Fibroblast of skin of left biceps (primary cell): ENCODE results near the gene GFY.

Experiments
- DNase-seq, 2 experiments: peaks; one replicate each; pipeline ENCODE4 v3.0.0-alpha.2; 2013; ENCODE audit warnings: low read depth in 2 of 2

The GFY gene

DNA sequence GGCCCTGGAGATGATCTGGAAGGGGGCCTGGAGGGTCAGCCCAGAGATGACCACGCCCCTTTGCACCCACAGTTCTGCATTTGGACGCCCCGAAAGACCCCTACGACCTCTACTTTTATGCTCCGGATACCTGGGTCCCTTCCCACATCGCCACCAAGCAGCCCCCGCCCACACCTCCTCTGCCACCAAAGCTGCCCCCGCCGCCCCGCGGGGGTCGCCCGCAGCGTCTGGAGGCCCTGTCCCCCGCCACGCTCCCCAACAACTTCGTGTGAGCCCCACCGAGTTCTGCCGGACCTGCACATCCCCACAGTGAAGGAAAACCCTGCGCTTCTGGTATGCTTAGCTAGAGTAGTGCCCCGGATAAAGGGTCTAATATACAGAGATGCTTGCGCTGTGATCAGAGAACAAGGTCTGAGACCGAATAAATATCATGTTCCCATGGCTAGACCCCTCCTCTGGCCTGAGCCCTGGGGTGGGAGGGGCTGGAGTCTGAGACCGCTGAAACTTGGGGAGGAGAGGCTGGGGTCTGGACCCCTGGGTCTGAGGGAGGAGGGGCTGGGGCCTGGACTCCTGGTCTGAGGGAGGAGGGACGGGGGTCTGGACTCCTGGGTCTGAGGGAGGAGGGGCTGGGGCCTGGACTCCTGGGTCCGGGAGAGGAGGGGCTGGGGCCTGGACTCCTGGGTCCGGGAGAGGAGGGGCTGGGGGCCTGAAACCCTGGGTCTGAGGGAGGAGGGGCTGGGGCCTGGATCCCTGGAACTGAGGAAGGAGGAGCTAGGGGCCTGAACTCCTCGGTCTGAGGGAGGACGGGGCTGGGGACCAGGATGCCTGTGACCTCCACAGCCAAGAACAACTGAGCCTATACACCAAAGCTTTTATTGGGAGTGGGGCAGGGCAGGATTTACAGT, 3.6 kb downstream of the GFY start:
- DNase-seq, result no peak

DNA sequence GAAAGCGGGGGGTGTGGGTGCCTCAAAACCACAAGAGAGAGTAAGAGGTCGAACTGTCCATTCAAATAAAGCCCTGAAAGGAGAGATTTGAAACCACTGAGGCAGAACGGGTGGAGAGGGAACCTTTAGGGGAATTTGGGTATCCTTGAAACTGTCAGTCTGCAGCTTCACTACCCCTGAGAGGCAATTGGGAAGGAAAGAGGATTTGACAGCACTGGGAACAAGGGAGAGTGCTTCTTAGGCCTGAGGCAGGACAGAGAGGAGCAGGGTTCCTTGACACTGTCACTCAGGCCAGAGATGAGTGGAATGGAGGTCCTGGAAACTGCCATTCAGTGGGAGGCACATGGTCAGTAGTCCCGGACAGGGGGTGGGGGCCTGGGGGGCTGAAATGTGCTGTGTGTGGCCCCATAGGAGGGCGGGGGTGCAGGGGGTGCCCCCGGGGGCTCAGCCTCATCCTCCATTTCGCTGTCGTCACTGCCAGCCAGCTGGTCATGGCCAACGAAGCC, 5.0 kb downstream of the GFY start:
- no peak for DNase-seq

DNA sequence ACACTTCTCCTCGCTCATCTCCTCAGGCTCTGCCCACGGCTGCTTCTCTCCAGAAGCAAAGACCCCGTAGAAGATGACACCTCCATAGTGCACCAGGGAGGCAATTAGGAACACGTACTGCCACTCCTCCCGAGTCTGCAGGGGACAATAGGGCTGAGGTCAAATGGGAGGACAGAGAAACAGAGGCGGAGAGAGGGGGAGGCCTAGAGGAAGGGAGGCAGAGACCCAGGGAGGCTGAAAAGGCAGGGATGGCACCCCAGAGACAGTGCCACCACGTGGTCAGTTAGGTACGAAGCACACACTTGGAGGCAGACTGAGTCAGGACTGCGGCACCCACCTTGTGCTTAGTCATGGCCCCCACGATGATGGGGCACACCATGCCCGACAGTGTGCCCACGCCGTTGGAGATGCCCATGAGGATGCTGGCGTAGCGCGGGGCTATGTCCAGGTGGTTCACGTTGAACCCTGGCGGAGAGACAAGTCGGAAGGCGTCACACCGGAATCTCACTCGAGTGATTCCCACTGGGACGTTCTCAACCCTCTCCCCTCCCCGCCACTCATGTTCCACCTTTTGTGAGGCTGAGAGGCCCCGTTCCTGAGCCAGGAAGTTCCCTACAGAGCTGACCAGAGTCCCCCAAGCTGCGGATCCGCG, 5.6 kb downstream of the GFY start:
- no peak for DNase-seq

DNA sequence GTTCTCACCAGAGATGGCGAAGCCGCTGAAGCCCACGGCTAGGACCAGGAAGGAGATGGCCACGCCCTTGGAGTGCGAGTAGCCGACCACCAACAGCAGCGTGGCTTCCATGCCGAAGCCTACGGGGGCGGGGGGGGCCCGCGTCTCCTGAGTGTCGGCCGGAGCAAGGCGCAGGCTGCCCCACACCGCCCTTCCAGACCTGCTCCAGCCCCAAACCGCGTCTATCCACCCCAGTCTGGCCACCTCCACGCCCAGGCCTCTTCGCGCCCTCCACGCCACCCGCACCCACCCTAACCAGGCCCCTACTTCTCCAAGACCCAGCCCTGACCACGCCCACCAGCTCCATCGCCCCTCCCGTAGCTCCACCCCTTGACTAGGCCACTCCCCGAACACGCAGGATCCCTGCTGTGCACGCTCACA, 6.2 kb downstream of the GFY start:
- no peak for DNase-seq

DNA sequence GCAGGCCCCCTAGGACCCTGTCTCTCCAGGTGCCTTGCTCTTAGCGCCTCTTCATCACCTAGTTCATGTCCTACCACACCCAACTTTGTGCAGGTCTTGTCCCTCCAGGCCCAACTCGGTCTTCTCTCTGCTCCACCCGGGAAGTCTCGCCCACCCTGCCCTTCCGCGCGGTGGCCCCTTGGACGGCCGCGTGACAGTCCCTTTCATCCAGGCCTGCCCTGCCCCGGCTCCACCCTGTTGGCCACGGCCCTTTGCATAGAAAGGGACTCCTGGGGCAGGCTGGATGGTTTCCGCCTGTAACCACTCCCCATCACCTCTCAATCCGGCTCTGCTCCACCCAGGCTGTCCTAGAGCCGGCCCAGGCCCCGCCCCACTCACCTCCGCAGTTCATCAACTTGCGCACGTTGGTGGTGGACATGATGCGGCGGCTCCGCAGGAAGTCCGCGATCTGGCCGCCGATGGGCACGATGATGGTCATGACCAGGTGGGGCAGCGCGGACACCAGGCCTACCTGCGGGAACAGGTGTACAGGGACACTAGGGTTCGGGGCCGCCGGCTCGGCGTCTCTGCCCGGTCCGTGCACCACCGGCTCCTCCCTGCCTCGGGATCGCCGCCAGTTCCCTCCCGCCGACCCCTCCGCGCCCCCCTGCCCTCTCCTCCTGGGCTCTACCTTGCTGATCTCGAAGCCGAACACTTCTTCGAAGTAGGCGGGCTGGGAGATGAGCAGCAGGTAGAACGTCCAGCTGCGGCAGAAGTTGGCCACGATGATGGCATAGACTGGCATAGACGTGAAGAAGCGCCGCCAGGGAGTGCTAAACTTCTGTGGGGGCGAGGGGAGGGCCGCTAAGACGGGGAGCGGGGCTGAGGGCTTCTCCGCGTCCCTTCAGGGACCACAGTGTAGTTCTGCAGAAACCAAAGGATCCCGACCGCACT, 7.2 kb downstream of the GFY start:
- DNase-seq, result no peak

DNA sequence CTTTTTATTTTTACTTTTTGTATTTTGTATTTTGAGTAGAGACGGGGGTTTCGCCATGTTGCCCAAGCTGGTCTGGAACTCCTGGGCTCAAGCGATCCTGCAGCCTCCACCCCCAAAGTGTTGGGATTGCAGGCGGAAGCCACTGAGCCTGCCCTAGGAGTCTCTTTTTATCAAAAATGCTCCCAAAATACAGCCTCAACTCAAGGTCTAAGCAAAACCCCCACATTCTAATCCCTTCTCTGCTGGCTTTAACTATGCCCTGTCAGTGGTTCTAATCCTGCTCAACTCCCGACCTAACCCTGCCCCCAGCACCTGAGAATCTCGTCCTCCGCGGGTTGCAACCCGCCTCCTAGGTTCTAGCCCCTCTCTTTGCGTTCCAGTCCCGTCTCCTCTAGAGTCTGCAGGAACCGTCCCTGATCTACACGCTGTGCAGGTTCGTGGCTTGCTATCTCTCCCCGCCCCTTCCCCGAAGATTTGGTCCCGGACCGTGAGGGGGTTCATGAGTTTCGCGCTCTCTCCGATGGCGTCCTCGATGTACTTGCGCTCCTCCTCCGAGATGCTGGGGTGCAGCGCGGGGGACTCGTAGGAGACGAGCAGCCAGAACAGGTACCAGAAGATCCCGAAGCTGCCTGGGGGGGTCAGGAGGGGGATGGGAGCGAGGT, 8.2 kb downstream of the GFY start:
- no peak for DNase-seq

DNA sequence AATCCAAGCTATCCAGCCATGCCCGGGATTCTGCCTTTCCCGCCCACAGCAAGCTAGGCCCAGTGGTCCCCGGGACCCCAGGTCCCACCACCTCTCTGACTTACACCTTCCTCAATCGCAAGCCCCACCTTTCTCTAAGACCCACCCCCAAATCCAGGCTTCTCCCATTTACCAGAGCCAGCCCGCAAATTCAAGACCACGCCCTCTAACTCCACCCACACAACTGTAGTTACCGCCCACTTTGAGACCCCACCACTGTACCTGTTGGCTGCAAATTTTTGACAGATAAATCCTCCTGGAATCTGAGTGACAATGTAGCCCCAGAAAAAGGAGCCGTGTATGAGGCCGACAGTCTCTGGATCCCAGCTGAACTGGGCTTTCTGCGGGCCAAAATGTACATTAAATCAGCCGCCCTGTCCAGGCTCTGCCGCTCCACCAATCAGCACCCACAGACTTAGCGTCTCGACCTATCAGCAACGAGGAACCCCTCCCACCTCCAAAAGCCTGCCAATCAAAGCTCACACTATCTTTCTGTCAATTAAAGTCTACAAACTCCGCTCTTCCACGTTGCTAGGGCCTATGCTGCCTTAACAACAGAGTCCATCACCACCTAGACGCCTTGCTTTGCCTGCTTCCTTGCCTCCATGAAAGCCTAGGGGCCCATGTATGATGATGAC, 9.9 kb downstream of the GFY start:
- no peak for DNase-seq

DNA sequence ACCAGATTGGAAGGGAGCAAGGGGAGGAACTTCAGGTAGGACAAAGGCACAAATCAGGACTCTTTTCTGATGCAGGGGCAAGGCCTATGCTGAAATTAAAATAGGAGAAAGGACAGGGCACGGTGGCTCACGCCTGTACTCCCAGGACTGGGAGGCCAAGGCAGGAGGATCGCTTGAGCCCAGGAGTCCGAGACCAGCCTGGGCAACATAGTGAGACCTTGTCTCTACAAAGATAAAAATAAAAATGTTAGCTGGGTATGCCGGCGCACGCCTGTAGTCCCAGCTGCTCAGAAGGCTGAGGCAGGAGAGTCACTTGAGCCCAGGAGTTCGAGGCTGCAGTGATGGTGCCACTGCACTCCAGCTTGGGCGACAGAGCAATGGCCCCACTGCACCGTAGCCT, 10.5 kb downstream of the GFY start:
- DNase-seq, result no peak

- DNase-seq, result no peak
Observed at GRCh38 chr19:49436381-49437017, 11.3 kb downstream of the GFY start.

DNA sequence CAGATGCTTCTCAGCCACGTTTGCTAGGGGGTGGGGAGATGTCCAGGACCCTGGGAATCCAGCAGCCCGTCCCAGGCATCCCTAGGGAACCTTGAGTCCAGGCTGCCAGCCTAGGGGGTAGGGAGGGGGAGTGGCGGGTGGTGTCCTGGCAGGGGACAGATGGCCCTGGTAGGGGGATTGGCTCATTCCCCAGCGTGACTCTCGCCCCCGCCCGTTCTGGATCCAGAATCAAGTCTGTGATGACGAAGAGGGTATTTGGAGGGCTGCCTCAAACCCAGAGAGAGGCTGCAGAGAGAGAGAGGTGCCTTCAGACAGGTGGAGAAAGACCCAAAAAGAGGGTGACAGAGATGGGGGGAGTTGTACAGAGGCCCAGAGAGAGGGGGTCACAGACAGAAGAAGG, 12.0 kb downstream of the GFY start:
- no peak for DNase-seq

DNA sequence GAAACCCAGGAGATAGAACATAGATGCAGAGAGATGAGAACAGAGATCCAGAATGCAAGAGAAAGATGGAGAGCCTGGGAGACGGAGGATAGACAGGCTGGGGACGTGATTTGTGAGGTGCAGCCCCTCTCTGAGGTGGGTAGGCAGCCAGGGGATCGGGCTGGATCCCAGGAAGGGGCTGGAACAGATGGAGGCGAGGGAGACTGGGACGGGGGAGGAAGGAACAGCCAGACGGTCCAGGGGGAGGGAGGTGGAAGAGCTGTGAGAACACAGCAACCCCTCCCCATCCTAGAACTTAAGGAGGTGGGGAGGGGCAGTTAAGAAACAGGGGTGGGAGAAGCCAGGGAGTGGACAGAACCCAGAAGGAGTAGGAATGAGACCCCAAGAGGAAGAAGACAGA, 13.1 kb downstream of the GFY start:
- DNase-seq, result no peak

- DNase-seq, result no peak
Observed at GRCh38 chr19:49439836-49440235, 14.6 kb downstream of the GFY start.

- no peak for DNase-seq
Observed at GRCh38 chr19:49440439-49441209, 15.4 kb downstream of the GFY start.

- DNase-seq, result no peak
Observed at GRCh38 chr19:49441210-49441959, 16.2 kb downstream of the GFY start, which contains the start of gene SLC17A7. SLC17A7 (minus strand) TSS chr19:49441527; CDS start chr19:49441379, 148 bp downstream.

- DNase-seq, result no peak
Observed at GRCh38 chr19:49441960-49442350, 16.8 kb downstream of the GFY start.

DNA sequence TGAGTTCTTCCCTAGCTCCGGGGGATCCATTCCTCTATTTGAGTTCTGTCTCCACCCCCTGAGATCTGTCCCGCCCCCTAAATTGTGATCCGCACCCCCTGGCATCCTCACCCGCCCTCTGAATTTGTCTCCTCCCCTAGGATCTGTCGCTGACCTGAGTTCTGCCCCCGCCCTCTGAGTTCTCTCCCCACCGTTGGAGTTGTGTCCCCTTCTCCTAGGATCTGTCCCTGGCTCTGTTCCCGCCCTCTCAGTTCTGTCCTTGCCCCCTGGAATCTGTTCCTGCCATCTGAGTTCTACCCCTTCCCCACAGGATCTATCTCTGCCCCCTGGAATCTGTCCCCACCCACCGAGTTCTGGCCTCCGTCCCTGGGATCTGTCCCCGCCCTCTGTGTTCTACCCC, 17.2 kb downstream of the GFY start:
- DNase-seq, result no peak

DNA sequence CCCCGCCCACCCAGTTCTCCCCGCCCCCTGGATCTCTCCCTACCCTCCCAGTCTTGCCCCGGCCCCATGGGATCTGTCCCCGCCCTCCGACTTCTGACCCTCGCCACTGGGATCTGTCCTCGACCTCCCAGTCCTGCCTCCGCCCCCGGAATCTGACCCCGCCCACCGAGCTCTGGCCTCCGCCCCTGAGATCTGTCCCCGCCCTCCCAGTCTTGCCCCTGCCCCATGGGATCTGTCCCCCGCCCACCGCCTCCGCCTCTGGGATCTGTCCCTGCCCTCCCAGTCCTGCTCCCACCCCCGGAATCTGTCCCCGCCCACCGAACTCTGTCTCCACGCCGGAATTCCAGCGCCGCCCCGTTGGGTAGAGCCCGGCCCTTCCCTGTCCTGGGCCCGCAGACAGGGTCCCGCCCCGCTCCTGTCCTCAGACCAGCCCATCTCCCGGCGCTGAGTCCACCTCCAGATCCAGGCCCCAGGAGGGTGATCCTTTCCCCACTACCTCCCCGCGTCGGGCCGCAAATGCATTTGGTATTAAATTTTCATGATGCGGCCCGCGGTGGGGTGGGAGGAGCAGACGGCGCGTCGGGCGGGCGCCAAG, 17.7 kb downstream of the GFY start:
- DNase-seq, result peak; percentile 56 to 57

DNA sequence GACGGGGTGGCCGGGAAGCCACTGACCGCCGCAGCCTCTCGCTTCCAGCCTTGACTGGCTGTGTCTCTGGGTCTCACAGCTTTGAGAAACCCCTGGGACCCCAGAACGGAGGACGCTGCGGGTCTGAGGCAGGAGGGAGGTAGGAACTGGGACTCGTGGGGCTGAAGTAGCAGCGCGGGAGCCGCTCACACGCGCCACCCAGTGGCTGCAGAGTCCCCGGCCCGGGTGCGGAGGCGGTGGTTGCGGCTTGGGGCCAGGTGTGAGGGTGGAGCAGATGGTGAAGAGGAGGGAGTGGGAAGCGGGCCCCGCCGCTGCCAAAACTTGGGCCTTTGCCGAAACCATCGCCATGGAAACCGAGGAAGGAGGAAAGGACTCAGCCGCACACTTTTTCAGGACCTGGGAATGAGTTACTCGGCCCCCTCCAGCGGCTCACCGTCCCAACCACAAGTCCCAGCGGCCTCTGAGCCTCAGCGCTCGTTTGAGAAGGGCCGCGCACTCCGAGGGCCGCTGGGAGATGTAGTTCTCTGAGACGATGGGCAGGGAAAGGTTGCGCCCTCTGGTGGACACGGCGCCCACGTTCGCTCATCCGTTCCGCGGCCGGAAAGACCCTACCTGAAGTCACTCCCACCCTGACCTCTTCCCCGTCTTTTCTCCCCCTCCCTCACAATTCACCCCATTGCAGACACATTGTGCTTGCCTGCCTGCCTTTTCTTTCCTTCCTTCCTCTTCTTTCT, 18.3 kb downstream of the GFY start:
- peak; percentile 82 to 86 for DNase-seq
